Measurements from ENCODE around the gene BHLHE23.

BHLHE23 gene

DNA sequence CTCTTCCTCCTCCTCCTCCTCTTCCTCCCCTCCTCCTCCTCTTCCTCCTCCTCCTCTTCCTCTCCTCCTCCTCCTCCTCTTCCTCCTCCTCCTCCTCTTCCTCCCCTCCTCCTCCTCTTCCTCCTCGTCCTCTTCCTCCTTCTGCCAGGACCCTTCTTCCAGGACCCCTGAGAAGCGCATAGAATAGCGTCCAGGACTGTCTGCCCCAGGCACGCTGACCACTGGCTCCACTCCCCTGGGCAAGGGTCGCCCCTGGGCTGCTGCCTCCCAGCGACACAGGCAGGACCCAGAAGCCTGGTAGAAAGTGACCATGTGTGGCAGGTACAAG lies 42.4 kb upstream of the BHLHE23 start:
- H3K4me2 ChIP-seq (ENCODE audit: low read length) = no peak overlapping the region
- DNase-seq = no peak
- no peak overlapping the region for H3K4ac ChIP-seq (ENCODE audit: low read depth, low read length)
- no peaks in the 10 kb centered on the region for H3K27me3 ChIP-seq (ENCODE audit: insufficient read depth, low read length, poor library complexity)
- no CpG with 5 or more reads among the region's 6 CpGs for WGBS (ENCODE audit: extremely low coverage, insufficient coverage, low lambda C conversion rate)
- H3K79me2 ChIP-seq (ENCODE audit: control insufficient read depth, insufficient read depth, low read length) = no peaks in the 10 kb centered on the region
- no peak overlapping the region for H2AK5ac ChIP-seq (ENCODE audit: low read length)
- H4K8ac ChIP-seq (ENCODE audit: low read depth, low read length) = no peak overlapping the region
- no peak overlapping the region for H3K56ac ChIP-seq (ENCODE audit: low read length)
- H2BK15ac ChIP-seq (replicated peaks; ENCODE audit: low read depth) = no peak overlapping the region
- H2BK120ac ChIP-seq (ENCODE audit: low read depth, low read length) = no peak overlapping the region
- no peaks in the 10 kb centered on the region for H3K79me1 ChIP-seq (ENCODE audit: low read length)
- H3K9ac ChIP-seq (ENCODE audit: low read length) = no peak overlapping the region
- H2BK5ac ChIP-seq (ENCODE audit: low read length) = no peak overlapping the region
- no peaks in the 10 kb centered on the region for H3K36me3 ChIP-seq (ENCODE audit: control insufficient read depth, insufficient read depth, low read length)
- H4K5ac ChIP-seq (ENCODE audit: low read length) = no peak overlapping the region
- H3K4me1 ChIP-seq (ENCODE audit: control insufficient read depth, low read depth, low read length) = no peaks in the 10 kb centered on the region
- H3K4me3 ChIP-seq (ENCODE audit: low read length) = no peak overlapping the region
- no peak overlapping the region for H3K23ac ChIP-seq (ENCODE audit: low read length)
- H3K27ac ChIP-seq (ENCODE audit: low read depth, low read length) = no peak overlapping the region
- H3K18ac ChIP-seq (ENCODE audit: low read length) = no peak overlapping the region

GRCh38 chr20:63048516-63049190 lies 41.9 kb upstream of the BHLHE23 start:
- Histone ChIP-seq H3K4me2 (ENCODE audit: low read length) (no peak overlapping the region), H3K4me1 (ENCODE audit: control insufficient read depth, low read depth, low read length) (no peaks in the 10 kb centered on the region), H3K79me1 (ENCODE audit: low read length) (no peaks in the 10 kb centered on the region), H2AK5ac (ENCODE audit: low read length) (no peak overlapping the region), H3K23ac (ENCODE audit: low read length) (no peak overlapping the region), H3K27ac (ENCODE audit: low read depth, low read length) (no peak overlapping the region), H3K27me3 (ENCODE audit: insufficient read depth, low read length, poor library complexity) (no peaks in the 10 kb centered on the region), H3K18ac (ENCODE audit: low read length) (no peak overlapping the region), H3K79me2 (ENCODE audit: control insufficient read depth, insufficient read depth, low read length) (no peaks in the 10 kb centered on the region), H4K5ac (ENCODE audit: low read length) (no peak overlapping the region), H2BK120ac (ENCODE audit: low read depth, low read length) (no peak overlapping the region), H3K4me3 (ENCODE audit: low read length) (no peak overlapping the region), H2BK15ac (replicated peaks; ENCODE audit: low read depth) (no peak overlapping the region), H2BK5ac (ENCODE audit: low read length) (no peak overlapping the region), H3K9ac (ENCODE audit: low read length) (no peak overlapping the region), H3K56ac (ENCODE audit: low read length) (no peak overlapping the region), H3K36me3 (ENCODE audit: control insufficient read depth, insufficient read depth, low read length) (no peaks in the 10 kb centered on the region), H3K4ac (ENCODE audit: low read depth, low read length) (no peak overlapping the region), H4K8ac (ENCODE audit: low read depth, low read length) (no peak overlapping the region)
- no peak for DNase-seq
- WGBS (ENCODE audit: extremely low coverage, insufficient coverage, low lambda C conversion rate) = no CpG with 5 or more reads among the region's 12 CpGs

DNA sequence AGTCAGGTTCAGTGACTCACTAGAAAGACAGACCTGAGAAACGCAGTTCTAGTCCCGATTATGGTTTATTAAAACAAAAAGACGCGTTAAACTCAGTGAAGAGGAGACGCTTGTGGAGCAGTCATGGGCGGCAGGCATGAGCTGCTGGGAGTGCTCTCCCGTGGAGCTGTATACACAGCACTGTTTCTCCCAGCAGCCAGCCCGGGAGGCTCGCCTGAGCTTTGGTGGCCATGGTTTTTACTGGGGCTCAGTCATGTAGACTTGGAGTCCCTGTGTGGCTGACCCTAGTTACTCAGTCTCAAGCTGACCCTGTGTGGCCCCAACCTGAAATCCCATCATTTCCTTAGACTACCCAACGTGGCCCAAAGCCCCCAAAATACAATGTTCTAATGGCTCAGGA lies 41.2 kb upstream of the BHLHE23 start:
- Histone ChIP-seq H2AK5ac (ENCODE audit: low read length) (no peak overlapping the region), H3K23ac (ENCODE audit: low read length) (no peak overlapping the region), H3K79me1 (ENCODE audit: low read length) (no peaks in the 10 kb centered on the region), H2BK15ac (replicated peaks; ENCODE audit: low read depth) (no peak overlapping the region), H2BK5ac (ENCODE audit: low read length) (no peak overlapping the region), H3K4me1 (ENCODE audit: control insufficient read depth, low read depth, low read length) (no peaks in the 10 kb centered on the region), H3K4me2 (ENCODE audit: low read length) (no peak overlapping the region), H4K8ac (ENCODE audit: low read depth, low read length) (no peak overlapping the region), H3K27me3 (ENCODE audit: insufficient read depth, low read length, poor library complexity) (no peaks in the 10 kb centered on the region), H3K9ac (ENCODE audit: low read length) (no peak overlapping the region), H3K56ac (ENCODE audit: low read length) (no peak overlapping the region), H3K18ac (ENCODE audit: low read length) (no peak overlapping the region), H3K4me3 (ENCODE audit: low read length) (no peak overlapping the region), H4K5ac (ENCODE audit: low read length) (no peak overlapping the region), H2BK120ac (ENCODE audit: low read depth, low read length) (no peak overlapping the region), H3K79me2 (ENCODE audit: control insufficient read depth, insufficient read depth, low read length) (no peaks in the 10 kb centered on the region), H3K36me3 (ENCODE audit: control insufficient read depth, insufficient read depth, low read length) (no peaks in the 10 kb centered on the region), H3K4ac (ENCODE audit: low read depth, low read length) (no peak overlapping the region), H3K27ac (ENCODE audit: low read depth, low read length) (no peak overlapping the region)
- no CpG with 5 or more reads among the region's 10 CpGs for WGBS (ENCODE audit: extremely low coverage, insufficient coverage, low lambda C conversion rate)
- no peak for DNase-seq

DNA sequence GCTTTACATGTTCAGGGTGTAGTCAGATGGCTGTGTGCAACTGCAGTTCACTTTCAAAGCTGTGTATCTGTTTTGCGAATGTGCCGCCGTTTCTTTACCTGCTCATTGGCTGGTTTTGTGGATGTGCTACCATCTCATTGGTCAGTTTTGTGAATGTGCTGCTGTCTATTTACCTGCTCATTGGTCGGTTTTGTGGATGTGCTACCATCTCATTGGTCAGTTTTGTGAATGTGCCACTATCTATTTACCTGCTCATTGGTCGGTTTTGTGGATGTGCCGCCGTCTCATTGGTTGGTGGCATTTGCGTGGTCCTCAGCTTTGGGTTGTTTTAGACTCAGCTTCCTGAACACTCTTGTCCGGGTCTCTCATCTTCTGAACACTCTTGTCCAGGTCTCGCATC lies 40.5 kb upstream of the BHLHE23 start:
- no peak overlapping the region for H4K5ac ChIP-seq (ENCODE audit: low read length)
- H2BK5ac ChIP-seq (ENCODE audit: low read length) = no peak overlapping the region
- no peaks in the 10 kb centered on the region for H3K27me3 ChIP-seq (ENCODE audit: insufficient read depth, low read length, poor library complexity)
- WGBS (ENCODE audit: extremely low coverage, insufficient coverage, low lambda C conversion rate) = no CpG with 5 or more reads among the region's 10 CpGs
- DNase-seq = no peak
- H2BK15ac ChIP-seq (replicated peaks; ENCODE audit: low read depth) = no peak overlapping the region
- no peak overlapping the region for H2BK120ac ChIP-seq (ENCODE audit: low read depth, low read length)
- no peak overlapping the region for H3K23ac ChIP-seq (ENCODE audit: low read length)
- no peak overlapping the region for H3K4me3 ChIP-seq (ENCODE audit: low read length)
- no peak overlapping the region for H3K56ac ChIP-seq (ENCODE audit: low read length)
- H3K4me1 ChIP-seq (ENCODE audit: control insufficient read depth, low read depth, low read length) = no peaks in the 10 kb centered on the region
- H3K9ac ChIP-seq (ENCODE audit: low read length) = no peak overlapping the region
- no peaks in the 10 kb centered on the region for H3K79me1 ChIP-seq (ENCODE audit: low read length)
- no peak overlapping the region for H3K27ac ChIP-seq (ENCODE audit: low read depth, low read length)
- H3K4ac ChIP-seq (ENCODE audit: low read depth, low read length) = no peak overlapping the region
- H3K79me2 ChIP-seq (ENCODE audit: control insufficient read depth, insufficient read depth, low read length) = no peaks in the 10 kb centered on the region
- no peak overlapping the region for H3K4me2 ChIP-seq (ENCODE audit: low read length)
- H3K18ac ChIP-seq (ENCODE audit: low read length) = no peak overlapping the region
- H4K8ac ChIP-seq (ENCODE audit: low read depth, low read length) = no peak overlapping the region
- no peak overlapping the region for H2AK5ac ChIP-seq (ENCODE audit: low read length)
- H3K36me3 ChIP-seq (ENCODE audit: control insufficient read depth, insufficient read depth, low read length) = no peaks in the 10 kb centered on the region

DNA sequence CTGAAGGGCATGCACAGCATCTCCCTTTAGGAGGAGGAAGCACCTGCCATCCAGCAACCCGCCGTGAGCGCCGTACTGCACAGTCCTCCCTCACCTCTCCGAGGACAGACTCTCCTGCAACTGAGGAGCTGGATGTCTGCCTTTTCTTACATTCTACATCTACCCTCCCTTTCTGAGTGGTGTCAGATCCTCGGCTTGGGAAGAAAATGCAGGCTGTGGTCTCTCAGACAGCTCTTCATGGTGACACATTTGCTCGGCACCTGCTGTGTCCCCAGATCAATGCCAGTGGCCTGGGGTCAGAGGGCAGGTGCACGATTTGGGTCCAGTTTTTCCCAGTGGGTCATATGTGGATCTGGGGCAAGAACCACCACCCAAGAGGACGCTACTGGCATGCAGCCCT lies 40.1 kb upstream of the BHLHE23 start:
- Histone ChIP-seq H3K79me2 (ENCODE audit: control insufficient read depth, insufficient read depth, low read length) (no peaks in the 10 kb centered on the region), H2BK5ac (ENCODE audit: low read length) (no peak overlapping the region), H4K8ac (ENCODE audit: low read depth, low read length) (no peak overlapping the region), H2BK15ac (replicated peaks; ENCODE audit: low read depth) (no peak overlapping the region), H2AK5ac (ENCODE audit: low read length) (no peak overlapping the region), H3K9ac (ENCODE audit: low read length) (no peak overlapping the region), H3K56ac (ENCODE audit: low read length) (no peak overlapping the region), H3K18ac (ENCODE audit: low read length) (no peak overlapping the region), H4K5ac (ENCODE audit: low read length) (no peak overlapping the region), H2BK120ac (ENCODE audit: low read depth, low read length) (no peak overlapping the region), H3K36me3 (ENCODE audit: control insufficient read depth, insufficient read depth, low read length) (no peaks in the 10 kb centered on the region), H3K4me1 (ENCODE audit: control insufficient read depth, low read depth, low read length) (no peaks in the 10 kb centered on the region), H3K79me1 (ENCODE audit: low read length) (no peaks in the 10 kb centered on the region), H3K4ac (ENCODE audit: low read depth, low read length) (no peak overlapping the region), H3K23ac (ENCODE audit: low read length) (no peak overlapping the region), H3K4me3 (ENCODE audit: low read length) (no peak overlapping the region), H3K27ac (ENCODE audit: low read depth, low read length) (no peak overlapping the region), H3K27me3 (ENCODE audit: insufficient read depth, low read length, poor library complexity) (no peaks in the 10 kb centered on the region), H3K4me2 (ENCODE audit: low read length) (no peak overlapping the region)
- no CpG with 5 or more reads among the region's 9 CpGs for WGBS (ENCODE audit: extremely low coverage, insufficient coverage, low lambda C conversion rate)
- DNase-seq = no peak

DNA sequence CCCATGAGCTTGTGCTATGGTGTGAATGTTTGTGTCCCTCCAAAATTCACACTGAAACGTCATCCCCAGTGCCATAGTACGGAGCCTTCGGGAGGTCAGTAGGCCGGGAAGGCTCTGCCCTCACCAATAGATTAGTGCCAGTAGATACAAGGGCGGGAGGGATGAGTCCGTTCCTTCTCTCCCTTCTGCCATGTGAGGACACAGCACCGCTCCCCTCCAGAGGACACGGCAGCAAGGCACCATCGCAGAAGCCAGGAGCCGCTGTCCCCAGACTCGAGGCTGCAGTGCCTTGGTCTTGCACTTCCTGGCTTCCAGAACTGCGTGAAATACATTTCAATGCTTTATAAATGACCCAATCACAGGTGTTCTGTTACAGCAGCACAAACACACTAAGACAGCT lies 39.2 kb upstream of the BHLHE23 start:
- Histone ChIP-seq H3K18ac (ENCODE audit: low read length) (no peak overlapping the region), H3K36me3 (ENCODE audit: control insufficient read depth, insufficient read depth, low read length) (no peaks in the 10 kb centered on the region), H3K4me2 (ENCODE audit: low read length) (no peak overlapping the region), H2BK5ac (ENCODE audit: low read length) (no peak overlapping the region), H3K79me1 (ENCODE audit: low read length) (no peaks in the 10 kb centered on the region), H2BK120ac (ENCODE audit: low read depth, low read length) (no peak overlapping the region), H3K56ac (ENCODE audit: low read length) (no peak overlapping the region), H3K27ac (ENCODE audit: low read depth, low read length) (no peak overlapping the region), H3K9ac (ENCODE audit: low read length) (no peak overlapping the region), H4K8ac (ENCODE audit: low read depth, low read length) (no peak overlapping the region), H4K5ac (ENCODE audit: low read length) (no peak overlapping the region), H2AK5ac (ENCODE audit: low read length) (no peak overlapping the region), H3K4me3 (ENCODE audit: low read length) (no peak overlapping the region), H3K4ac (ENCODE audit: low read depth, low read length) (no peak overlapping the region), H3K23ac (ENCODE audit: low read length) (no peak overlapping the region), H3K79me2 (ENCODE audit: control insufficient read depth, insufficient read depth, low read length) (no peaks in the 10 kb centered on the region), H2BK15ac (replicated peaks; ENCODE audit: low read depth) (no peak overlapping the region), H3K4me1 (ENCODE audit: control insufficient read depth, low read depth, low read length) (no peaks in the 10 kb centered on the region), H3K27me3 (ENCODE audit: insufficient read depth, low read length, poor library complexity) (no peaks in the 10 kb centered on the region)
- no peak for DNase-seq
- no CpG with 5 or more reads among the region's 12 CpGs for WGBS (ENCODE audit: extremely low coverage, insufficient coverage, low lambda C conversion rate)

Data from mesendoderm (in vitro differentiated cells).